H1 (cell line): ENCODE measurements around the gene SPSB1. TPM values are rescaled to one million over a fixed set of nuclear protein-coding genes. Genes with fewer than 3 reads are reported as not detected.

Experiments
- CTCF ChIA-PET: fragments of 300-600 bp; sonication (Branson Sonifier 250); formaldehyde crosslinking; loops from one replicate; lab custom pipeline; 2021; ENCODE audit not compliant: partially characterized antibody; lab: Charles Lee
- POLR2A ChIA-PET: fragments of 300-600 bp; sonication (Branson Sonifier 250); formaldehyde crosslinking; loops from one replicate; lab custom pipeline; 2021; ENCODE audit warnings: inconsistent platforms; ENCODE audit not compliant: partially characterized antibody; lab: Charles Lee
- DNase-seq, 2 experiments: peaks; one replicate each; pipeline versions ENCODE4 v3.0.0 to v3.0.0-alpha.2; 2010 to 2022; ENCODE audit warnings: low spot score in 2 of 2, low read depth in 1 of 2, mixed read lengths in 1 of 2
- FAIRE-seq: peaks from 2 replicates; lab custom pipeline; 2011; peaks lifted over from hg19 to GRCh38; lab: Jason Lieb, UNC
- H2AFZ ChIP-seq: 2 replicates; pipeline ENCODE4 v1.8.1; 2012; ENCODE audit warnings: low read length, inconsistent platforms
- H2AK5ac ChIP-seq: 2 replicates; pipeline ENCODE4 v1.6.1; 2013; ENCODE audit warnings: low read depth, low read length
- H2BK120ac ChIP-seq: replicated peaks from 2 replicates; pipeline ENCODE3; 2013; ENCODE audit warnings: low read depth, low read length, inconsistent platforms
- H2BK12ac ChIP-seq: 2 replicates; pipeline ENCODE4 v1.6.1; 2013; ENCODE audit warnings: low read depth, low read length
- H2BK15ac ChIP-seq: 2 replicates; pipeline ENCODE4 v1.6.1; 2013; ENCODE audit warnings: low read length
- H2BK20ac ChIP-seq: 2 replicates; pipeline ENCODE4 v1.6.1; 2013; ENCODE audit warnings: low read length
- H2BK5ac ChIP-seq: 2 replicates; pipeline ENCODE4 v1.6.1; 2013; ENCODE audit warnings: low read depth, low read length
- H3K14ac ChIP-seq: 2 replicates; pipeline ENCODE4 v1.6.1; 2013; ENCODE audit warnings: inconsistent platforms; ENCODE audit not compliant: insufficient read length
- H3K18ac ChIP-seq: 2 replicates; pipeline ENCODE4 v1.6.1; 2013; ENCODE audit warnings: low read length; ENCODE audit errors: extremely low read depth
- H3K23ac ChIP-seq: 2 replicates; pipeline ENCODE4 v1.6.1; 2013; ENCODE audit warnings: inconsistent platforms; ENCODE audit not compliant: insufficient read length
- H3K23me2 ChIP-seq: 2 replicates; pipeline ENCODE4 v1.6.1; 2013; ENCODE audit warnings: low read depth, low read length
- H3K27ac ChIP-seq: 2 replicates; pipeline ENCODE4 v1.6.1; 2011; ENCODE audit warnings: low read depth, low read length, inconsistent platforms
- H3K27me3 ChIP-seq, 4 experiments: replicated peaks in 1 of 4; 1 replicate in 1 of 4; 2 replicates in 3 of 4; pipeline versions ENCODE4 v1.6.1 to v1.8.1; 2011 to 2013; ENCODE audit warnings: low read length in 3 of 4, mild to moderate bottlenecking in 3 of 4, inconsistent platforms in 2 of 4, mixed read lengths in 2 of 4, moderate library complexity in 1 of 4; ENCODE audit not compliant: control insufficient read depth in 3 of 4, insufficient read depth in 3 of 4; ENCODE audit errors: extremely low read depth in 1 of 4
- H3K36me3 ChIP-seq, 4 experiments: 2 replicates each; pipeline versions ENCODE4 v1.6.1 to v1.8.1; 2011 to 2013; ENCODE audit warnings: mild to moderate bottlenecking in 4 of 4, low read length in 3 of 4, moderate library complexity in 2 of 4, control low read depth in 1 of 4, inconsistent platforms in 1 of 4; ENCODE audit not compliant: insufficient read depth in 4 of 4, control insufficient read depth in 2 of 4
- H3K4ac ChIP-seq: replicated peaks from 2 replicates; pipeline ENCODE3; 2013; ENCODE audit warnings: low read length, low read depth, mixed read lengths, inconsistent platforms; ENCODE audit not compliant: insufficient read length
- H3K4me1 ChIP-seq, 4 experiments: replicated peaks in 1 of 4; 1 replicate in 1 of 4; 2 replicates in 3 of 4; pipeline versions ENCODE4 v1.6.1 to v1.8.1; 2011 to 2013; ENCODE audit warnings: low read length in 3 of 4, inconsistent platforms in 2 of 4, mixed read lengths in 1 of 4; ENCODE audit not compliant: insufficient read depth in 4 of 4, control insufficient read depth in 3 of 4
- H3K4me2 ChIP-seq, 2 experiments: 2 replicates each; pipeline versions ENCODE4 v1.6.1 to v1.8.1; 2011 to 2013; ENCODE audit warnings: low read depth in 2 of 2, low read length in 2 of 2, control low read depth in 1 of 2, inconsistent platforms in 1 of 2, mild to moderate bottlenecking in 1 of 2; ENCODE audit not compliant: insufficient read depth in 1 of 2
- H3K4me3 ChIP-seq, 4 experiments: fragments of 200-600, 300-600 bp in 1 of 4; sonication (generic), shearing (Covaris generic), sonication (Bioruptor Twin) in 1 of 4; 2 replicates each; pipeline versions ENCODE4 v1.5.1 to v1.8.1; 2011 to 2016; ENCODE audit warnings: low read length in 4 of 4, low read depth in 3 of 4, control low read depth in 2 of 4, inconsistent platforms in 2 of 4, mild to moderate bottlenecking in 2 of 4, mixed read lengths in 1 of 4, moderate library complexity in 1 of 4; ENCODE audit not compliant: insufficient read depth in 2 of 4; ENCODE audit errors: extremely low read depth in 1 of 4
- H3K56ac ChIP-seq: replicated peaks from 2 replicates; pipeline ENCODE3; 2013; ENCODE audit warnings: low read depth, mild to moderate bottlenecking, mixed read lengths, low read length, inconsistent platforms; ENCODE audit not compliant: insufficient read length
- H3K79me1 ChIP-seq: 2 replicates; pipeline ENCODE4 v1.6.1; 2013; ENCODE audit warnings: low read depth, low read length, control low read depth
- H3K79me2 ChIP-seq, 2 experiments: 2 replicates each; pipeline versions ENCODE4 v1.6.1 to v1.8.1; 2012 to 2013; ENCODE audit warnings: low read length in 2 of 2, mild to moderate bottlenecking in 2 of 2, inconsistent platforms in 1 of 2; ENCODE audit not compliant: insufficient read depth in 2 of 2, control insufficient read depth in 1 of 2
- H3K9ac ChIP-seq, 4 experiments: replicated peaks in 1 of 4; 1 replicate in 1 of 4; 2 replicates in 3 of 4; pipeline versions ENCODE4 v1.6.1 to v1.8.1; 2011 to 2013; ENCODE audit warnings: low read depth in 3 of 4, low read length in 3 of 4, control low read depth in 2 of 4, mild to moderate bottlenecking in 2 of 4, moderate library complexity in 2 of 4, inconsistent platforms in 1 of 4; ENCODE audit errors: extremely low read depth in 1 of 4
- H3K9me3 ChIP-seq, 2 experiments: 2 replicates each; pipeline versions ENCODE4 v1.6.1 to v1.8.1; 2012 to 2013; ENCODE audit warnings: mild to moderate bottlenecking in 2 of 2, moderate library complexity in 2 of 2, control low read depth in 1 of 2, inconsistent platforms in 1 of 2, low read depth in 1 of 2, low read length in 1 of 2, mixed read lengths in 1 of 2; ENCODE audit not compliant: insufficient read depth in 2 of 2
- H4K20me1 ChIP-seq, 2 experiments: replicated peaks in 1 of 2; 2 replicates each; pipeline versions ENCODE3 to v1.8.1; 2011 to 2013; ENCODE audit warnings: inconsistent platforms in 2 of 2, low read length in 2 of 2, mild to moderate bottlenecking in 1 of 2; ENCODE audit not compliant: insufficient read depth in 2 of 2, control insufficient read depth in 1 of 2
- H4K5ac ChIP-seq: 2 replicates; pipeline ENCODE4 v1.6.1; 2013; ENCODE audit warnings: low read length, low read depth, mixed read lengths, inconsistent platforms; ENCODE audit not compliant: insufficient read length
- H4K8ac ChIP-seq: 2 replicates; pipeline ENCODE4 v1.8.0; 2013; ENCODE audit warnings: mild to moderate bottlenecking, moderate library complexity, low read length, inconsistent platforms; ENCODE audit not compliant: insufficient read depth; ENCODE audit errors: extremely low read depth
- H4K91ac ChIP-seq: replicated peaks from 2 replicates; pipeline ENCODE3; 2013; ENCODE audit warnings: low read length, mixed read lengths, inconsistent platforms; ENCODE audit not compliant: insufficient read length
- BACH1 ChIP-seq: IDR thresholded peaks from 2 replicates; pipeline ENCODE4 v1.6.1; 2012; ENCODE audit warnings: low read length, improper control_type of control experiment
- BRCA1 ChIP-seq: IDR thresholded peaks from 2 replicates; pipeline ENCODE4 v1.6.1; 2012; ENCODE audit warnings: low read depth, low read length, improper control_type of control experiment
- EP300 ChIP-seq, 2 experiments: IDR thresholded peaks; 1 replicate in 1 of 2; 2 replicates in 1 of 2; pipeline ENCODE4 v1.6.1; 2011 to 2012; ENCODE audit warnings: low read depth in 2 of 2, low read length in 2 of 2, mild to moderate bottlenecking in 2 of 2, borderline replicate concordance in 1 of 2, inconsistent platforms in 1 of 2, moderate library complexity in 1 of 2
- HDAC2 ChIP-seq, 2 experiments: fragments of 300-600 bp in 1 of 2; sonication (generic) in 1 of 2; IDR thresholded peaks; 2 replicates each; pipeline ENCODE4 v1.6.1; 2011 to 2012; ENCODE audit warnings: low read depth in 2 of 2, low read length in 2 of 2, mild to moderate bottlenecking in 2 of 2, moderate library complexity in 2 of 2, borderline replicate concordance in 1 of 2, inconsistent platforms in 1 of 2
- KDM1A ChIP-seq: fragments of 200-600, 300-600 bp; sonication (generic); IDR thresholded peaks from 2 replicates; pipeline ENCODE4 v1.7.1; 2016; ENCODE audit warnings: mild to moderate bottlenecking, low read length, borderline replicate concordance
- PHF8 ChIP-seq: fragments of 200-600 bp; sonication (generic); conservative IDR thresholded peaks from 2 replicates; pipeline ENCODE4 v1.7.1; 2012; ENCODE audit warnings: low read depth, mild to moderate bottlenecking, inconsistent platforms, low read length, moderate library complexity
- SIN3A ChIP-seq, 2 experiments: IDR thresholded peaks in 1 of 2; conservative IDR thresholded peaks in 1 of 2; 2 replicates each; pipeline ENCODE4 v1.6.1; 2011 to 2012; ENCODE audit warnings: low read length in 2 of 2, improper control_type of control experiment in 1 of 2, low read depth in 1 of 2, mild to moderate bottlenecking in 1 of 2
- SIX5 ChIP-seq: IDR thresholded peaks from 2 replicates; pipeline ENCODE4 v1.6.1; 2011; ENCODE audit warnings: mild to moderate bottlenecking, low read depth, low read length
- SP1 ChIP-seq: IDR thresholded peaks from 2 replicates; pipeline ENCODE4 v1.6.1; 2011; ENCODE audit warnings: low read depth, low read length
- YY1 ChIP-seq: IDR thresholded peaks from 2 replicates; pipeline ENCODE4 v1.6.1; 2011; ENCODE audit warnings: low read depth, mild to moderate bottlenecking, low read length
- WGBS, 2 experiments: shearing (Covaris generic) in 1 of 2; methylation state at CpG; one replicate each; pipeline versions ENCODE4 v1.1.6 to v1.1.7; 2013 to 2015; ENCODE audit warnings: low lambda C conversion rate in 2 of 2, mixed read lengths in 2 of 2, inconsistent platforms in 1 of 2, low coverage in 1 of 2, missing lambda C conversion rate in 1 of 2; ENCODE audit not compliant: insufficient replicate concordance in 2 of 2, insufficient coverage in 1 of 2, insufficient read length in 1 of 2; ENCODE audit errors: extremely low coverage in 1 of 2, missing lambda C conversion rate in 1 of 2; 5-methylcytosine and 5-hydroxymethylcytosine counted together
- polyA plus RNA-seq, 7 experiments: library from polyadenylated mRNA; depleted of rRNA in 3 of 7; stranded (reverse) in 5 of 7; unstranded in 2 of 7; fragments of >200 nt in 5 of 7; fragments of 200-250 nt in 2 of 7; gene quantifications; 1 replicate in 5 of 7; 2 replicates in 1 of 7; 4 replicates in 1 of 7; pipeline versions ENCODE4 v1.2.1 to v1.2.3, GENCODE V29; 2011 to 2013; ENCODE audit warnings: missing spikeins in 2 of 7, mixed read lengths in 2 of 7
- total RNA-seq: library from RNA; stranded (reverse); fragmentation: NEBNext Ultra II Directional; extraction: Animal tissue kit (Norgen Biotek cat#: 25700); gene quantifications from 2 replicates; pipeline ENCODE4 v1.2.1, GENCODE V29; 2021
- TF ChIP-seq, protein P1 (sequence below), 3 experiments: IDR thresholded peaks; 1 replicate in 2 of 3; 2 replicates in 1 of 3; pipeline versions ENCODE4 v1.5.1 to v1.6.1; 2011; ENCODE audit warnings: low read length in 3 of 3, mild to moderate bottlenecking in 3 of 3, inconsistent platforms in 2 of 3, low read depth in 1 of 3, moderate library complexity in 1 of 3; ENCODE audit not compliant: insufficient read depth in 1 of 3; ENCODE audit errors: control extremely low read depth in 1 of 3

SPSB1 gene
- total and polyA plus RNA-seq, 2 of the 8 experiments (the other 6 are each of a cell fraction or from before 2014, with no cell fraction given): 5.3 to 6.4 TPM

DNA sequence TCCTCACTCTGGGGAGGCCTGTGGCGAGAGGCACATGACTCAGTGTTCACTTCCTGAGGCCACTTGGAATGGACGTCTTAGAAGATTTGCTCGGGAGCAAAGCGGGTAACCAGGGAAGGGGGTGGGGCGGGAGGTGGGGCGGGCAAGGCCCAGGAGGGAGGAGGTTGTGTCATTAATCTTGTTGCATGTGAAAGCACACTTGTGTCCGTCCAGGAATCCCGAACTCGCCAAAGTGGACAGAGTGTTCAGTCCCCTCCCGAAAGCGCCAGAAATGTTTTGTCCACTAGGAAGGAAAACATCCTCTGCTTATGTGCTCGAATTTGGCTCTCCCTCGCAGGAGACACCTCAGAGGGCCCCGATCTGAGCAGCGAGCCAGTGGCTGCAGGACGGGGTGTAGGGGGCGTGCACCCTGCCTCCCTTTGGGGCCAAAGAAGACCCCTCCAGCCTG lies 84.2 kb downstream of the SPSB1 start:
- Histone ChIP-seq H4K91ac (no peak overlapping the region), H3K9ac (no peak overlapping the region), H3K27me3 (no peaks in the 10 kb centered on the region), H3K4me3 (no peak overlapping the region), H3K18ac (no peak overlapping the region), H2AK5ac (no peak overlapping the region), H2BK5ac (no peak overlapping the region), H3K79me1 (no peaks in the 10 kb centered on the region), H3K4ac (no peak overlapping the region), H3K4me2 (no peak overlapping the region), H3K27ac (no peak overlapping the region), H3K79me2 (no peaks in the 10 kb centered on the region), H3K4me1 (no peaks in the 10 kb centered on the region), H2BK12ac (no peak overlapping the region), H2BK20ac (no peak overlapping the region), H4K8ac (no peak overlapping the region), H3K9me3 (no peaks in the 10 kb centered on the region), H2AFZ (no peak overlapping the region), H4K5ac (no peak overlapping the region), H2BK120ac (no peak overlapping the region), H3K23me2 (no peaks in the 10 kb centered on the region; the same call in 1 of the 2 replicates), H3K23ac (no peak overlapping the region), H3K14ac (no peak overlapping the region), H3K56ac (no peak overlapping the region), H3K36me3 (no peaks in the 10 kb centered on the region), H4K20me1 (no peaks in the 10 kb centered on the region), H2BK15ac (no peak overlapping the region)
- WGBS, 2 experiments: 92% methylated on average over 13 of the region's 17 CpGs; no CpG with 5 or more reads in 1 of the 2 experiments
- FAIRE-seq (no peak), DNase-seq (no peak)
- TF ChIP-seq YY1 (no peak), SP1 (no peak), PHF8 (no peak), SIX5 (no peak), KDM1A (no peak), BRCA1 (no peak), EP300 (IDR thresholded peaks at IDR 0.05; ENCODE audit: borderline replicate concordance in 1 of 2, low read depth in 2 of 2, low read length in 2 of 2) (no peak), BACH1 (no peak), SIN3A (conservative IDR thresholded peaks at IDR 0.05 in 1 of 2, IDR thresholded peaks at IDR 0.05 in 1 of 2; ENCODE audit: low read depth in 1 of 2, low read length in 2 of 2) (no peak), HDAC2 (IDR thresholded peaks at IDR 0.05; ENCODE audit: borderline replicate concordance in 1 of 2, low read depth in 2 of 2, low read length in 2 of 2) (no peak)
- TF ChIP-seq, protein P1, sequence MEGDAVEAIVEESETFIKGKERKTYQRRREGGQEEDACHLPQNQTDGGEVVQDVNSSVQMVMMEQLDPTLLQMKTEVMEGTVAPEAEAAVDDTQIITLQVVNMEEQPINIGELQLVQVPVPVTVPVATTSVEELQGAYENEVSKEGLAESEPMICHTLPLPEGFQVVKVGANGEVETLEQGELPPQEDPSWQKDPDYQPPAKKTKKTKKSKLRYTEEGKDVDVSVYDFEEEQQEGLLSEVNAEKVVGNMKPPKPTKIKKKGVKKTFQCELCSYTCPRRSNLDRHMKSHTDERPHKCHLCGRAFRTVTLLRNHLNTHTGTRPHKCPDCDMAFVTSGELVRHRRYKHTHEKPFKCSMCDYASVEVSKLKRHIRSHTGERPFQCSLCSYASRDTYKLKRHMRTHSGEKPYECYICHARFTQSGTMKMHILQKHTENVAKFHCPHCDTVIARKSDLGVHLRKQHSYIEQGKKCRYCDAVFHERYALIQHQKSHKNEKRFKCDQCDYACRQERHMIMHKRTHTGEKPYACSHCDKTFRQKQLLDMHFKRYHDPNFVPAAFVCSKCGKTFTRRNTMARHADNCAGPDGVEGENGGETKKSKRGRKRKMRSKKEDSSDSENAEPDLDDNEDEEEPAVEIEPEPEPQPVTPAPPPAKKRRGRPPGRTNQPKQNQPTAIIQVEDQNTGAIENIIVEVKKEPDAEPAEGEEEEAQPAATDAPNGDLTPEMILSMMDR (IDR thresholded peaks at IDR 0.05; ENCODE audit: control extremely low read depth in 1 of 3, insufficient read depth in 1 of 3, low read depth in 1 of 3, low read length in 3 of 3): no peak
- CTCF ChIA-PET: interaction anchor here (1.4 kb wide), 1 partner anchor 23 kb away, joined by 4 read pairs; no protein-coding TSS in a partner anchor
- POLR2A ChIA-PET: no interaction called here
